H1 (cell line): ENCODE measurements around the gene OR10T2. TPM values are rescaled to one million over a fixed set of nuclear protein-coding genes. Genes with fewer than 3 reads are reported as not detected.

Source experiments
- EGR1 ChIP-seq: IDR thresholded peaks from 2 replicates; pipeline ENCODE4 v1.6.1; 2011; ENCODE audit warnings: low read depth, low read length, borderline replicate concordance
- POU5F1 ChIP-seq: IDR thresholded peaks from 2 replicates; pipeline ENCODE4 v1.6.1; 2011; ENCODE audit warnings: low read depth, mild to moderate bottlenecking, low read length, moderate library complexity
- RAD21 ChIP-seq, 2 experiments: IDR thresholded peaks in 1 of 2; conservative IDR thresholded peaks in 1 of 2; 2 replicates each; pipeline ENCODE4 v1.6.1; 2011; ENCODE audit warnings: low read depth in 2 of 2, low read length in 2 of 2, improper control_type of control experiment in 1 of 2, inconsistent platforms in 1 of 2, mild to moderate bottlenecking in 1 of 2, moderate library complexity in 1 of 2
- RNF2 ChIP-seq: fragments of 200-900, 300-1000 bp; sonication (generic); IDR thresholded peaks from 2 replicates; pipeline ENCODE4 v1.7.1; 2016; ENCODE audit warnings: borderline replicate concordance, low read depth, mild to moderate bottlenecking, antibody characterized with exemption, low read length; ENCODE audit not compliant: poor library complexity, severe bottlenecking; ENCODE audit errors: missing control alignments
- RXRA ChIP-seq: IDR thresholded peaks from 2 replicates; pipeline ENCODE4 v1.6.1; 2011; ENCODE audit warnings: low read depth, mild to moderate bottlenecking, low read length, moderate library complexity; ENCODE audit not compliant: insufficient read depth
- SIX5 ChIP-seq: IDR thresholded peaks from 2 replicates; pipeline ENCODE4 v1.6.1; 2011; ENCODE audit warnings: mild to moderate bottlenecking, low read depth, low read length
- SP2 ChIP-seq: IDR thresholded peaks from 2 replicates; pipeline ENCODE4 v1.6.1; 2012; ENCODE audit warnings: mild to moderate bottlenecking, low read length, inconsistent platforms
- SRF ChIP-seq: IDR thresholded peaks from 2 replicates; pipeline ENCODE4 v1.6.1; 2011; ENCODE audit warnings: mild to moderate bottlenecking, low read depth, low read length, moderate library complexity
- polyA plus RNA-seq, 7 experiments: library from polyadenylated mRNA; depleted of rRNA in 3 of 7; stranded (reverse) in 5 of 7; unstranded in 2 of 7; fragments of >200 nt in 5 of 7; fragments of 200-250 nt in 2 of 7; gene quantifications; 1 replicate in 5 of 7; 2 replicates in 1 of 7; 4 replicates in 1 of 7; pipeline versions ENCODE4 v1.2.1 to v1.2.3, GENCODE V29; 2011 to 2013; ENCODE audit warnings: missing spikeins in 2 of 7, mixed read lengths in 2 of 7
- total RNA-seq: library from RNA; stranded (reverse); fragmentation: NEBNext Ultra II Directional; extraction: Animal tissue kit (Norgen Biotek cat#: 25700); gene quantifications from 2 replicates; pipeline ENCODE4 v1.2.1, GENCODE V29; 2021
- TF ChIP-seq, protein P1 (sequence below): fragments of 300-600 bp; sonication (generic); IDR thresholded peaks from 2 replicates; pipeline ENCODE4 v1.7.1; 2012; ENCODE audit warnings: low read length, moderate library complexity, mild to moderate bottlenecking, inconsistent platforms; ENCODE audit not compliant: insufficient replicate concordance
- TF ChIP-seq, protein P2 (sequence below): IDR thresholded peaks from 2 replicates; pipeline ENCODE4 v1.6.1; 2011; ENCODE audit warnings: low read length, improper control_type of control experiment

Gene OR10T2
- total and polyA plus RNA-seq, 2 of the 8 experiments (the other 6 are each of a cell fraction or from before 2014, with no cell fraction given): not detected

DNA sequence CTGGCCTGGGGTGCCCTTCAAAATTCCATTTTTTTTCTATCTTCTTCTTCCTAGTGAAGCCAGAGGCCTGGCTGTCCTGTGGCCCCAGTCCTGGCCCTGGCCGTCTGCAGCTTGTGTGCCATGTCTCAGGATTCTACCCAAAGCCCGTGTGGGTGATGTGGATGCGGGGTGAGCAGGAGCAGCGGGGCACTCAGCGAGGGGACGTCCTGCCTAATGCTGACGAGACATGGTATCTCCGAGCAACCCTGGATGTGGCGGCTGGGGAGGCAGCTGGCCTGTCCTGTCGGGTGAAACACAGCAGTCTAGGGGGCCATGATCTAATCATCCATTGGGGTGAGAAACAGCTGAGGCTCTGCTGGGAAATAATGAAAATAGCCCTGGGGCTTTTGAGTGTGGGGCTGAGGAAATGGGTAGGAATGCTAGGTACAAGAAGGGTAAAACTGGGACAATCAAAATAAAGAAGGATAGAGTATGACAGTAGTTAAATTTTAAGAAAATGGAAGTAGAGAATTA, 43.4 kb downstream of the OR10T2 start (continued):
- TF ChIP-seq, protein P1, sequence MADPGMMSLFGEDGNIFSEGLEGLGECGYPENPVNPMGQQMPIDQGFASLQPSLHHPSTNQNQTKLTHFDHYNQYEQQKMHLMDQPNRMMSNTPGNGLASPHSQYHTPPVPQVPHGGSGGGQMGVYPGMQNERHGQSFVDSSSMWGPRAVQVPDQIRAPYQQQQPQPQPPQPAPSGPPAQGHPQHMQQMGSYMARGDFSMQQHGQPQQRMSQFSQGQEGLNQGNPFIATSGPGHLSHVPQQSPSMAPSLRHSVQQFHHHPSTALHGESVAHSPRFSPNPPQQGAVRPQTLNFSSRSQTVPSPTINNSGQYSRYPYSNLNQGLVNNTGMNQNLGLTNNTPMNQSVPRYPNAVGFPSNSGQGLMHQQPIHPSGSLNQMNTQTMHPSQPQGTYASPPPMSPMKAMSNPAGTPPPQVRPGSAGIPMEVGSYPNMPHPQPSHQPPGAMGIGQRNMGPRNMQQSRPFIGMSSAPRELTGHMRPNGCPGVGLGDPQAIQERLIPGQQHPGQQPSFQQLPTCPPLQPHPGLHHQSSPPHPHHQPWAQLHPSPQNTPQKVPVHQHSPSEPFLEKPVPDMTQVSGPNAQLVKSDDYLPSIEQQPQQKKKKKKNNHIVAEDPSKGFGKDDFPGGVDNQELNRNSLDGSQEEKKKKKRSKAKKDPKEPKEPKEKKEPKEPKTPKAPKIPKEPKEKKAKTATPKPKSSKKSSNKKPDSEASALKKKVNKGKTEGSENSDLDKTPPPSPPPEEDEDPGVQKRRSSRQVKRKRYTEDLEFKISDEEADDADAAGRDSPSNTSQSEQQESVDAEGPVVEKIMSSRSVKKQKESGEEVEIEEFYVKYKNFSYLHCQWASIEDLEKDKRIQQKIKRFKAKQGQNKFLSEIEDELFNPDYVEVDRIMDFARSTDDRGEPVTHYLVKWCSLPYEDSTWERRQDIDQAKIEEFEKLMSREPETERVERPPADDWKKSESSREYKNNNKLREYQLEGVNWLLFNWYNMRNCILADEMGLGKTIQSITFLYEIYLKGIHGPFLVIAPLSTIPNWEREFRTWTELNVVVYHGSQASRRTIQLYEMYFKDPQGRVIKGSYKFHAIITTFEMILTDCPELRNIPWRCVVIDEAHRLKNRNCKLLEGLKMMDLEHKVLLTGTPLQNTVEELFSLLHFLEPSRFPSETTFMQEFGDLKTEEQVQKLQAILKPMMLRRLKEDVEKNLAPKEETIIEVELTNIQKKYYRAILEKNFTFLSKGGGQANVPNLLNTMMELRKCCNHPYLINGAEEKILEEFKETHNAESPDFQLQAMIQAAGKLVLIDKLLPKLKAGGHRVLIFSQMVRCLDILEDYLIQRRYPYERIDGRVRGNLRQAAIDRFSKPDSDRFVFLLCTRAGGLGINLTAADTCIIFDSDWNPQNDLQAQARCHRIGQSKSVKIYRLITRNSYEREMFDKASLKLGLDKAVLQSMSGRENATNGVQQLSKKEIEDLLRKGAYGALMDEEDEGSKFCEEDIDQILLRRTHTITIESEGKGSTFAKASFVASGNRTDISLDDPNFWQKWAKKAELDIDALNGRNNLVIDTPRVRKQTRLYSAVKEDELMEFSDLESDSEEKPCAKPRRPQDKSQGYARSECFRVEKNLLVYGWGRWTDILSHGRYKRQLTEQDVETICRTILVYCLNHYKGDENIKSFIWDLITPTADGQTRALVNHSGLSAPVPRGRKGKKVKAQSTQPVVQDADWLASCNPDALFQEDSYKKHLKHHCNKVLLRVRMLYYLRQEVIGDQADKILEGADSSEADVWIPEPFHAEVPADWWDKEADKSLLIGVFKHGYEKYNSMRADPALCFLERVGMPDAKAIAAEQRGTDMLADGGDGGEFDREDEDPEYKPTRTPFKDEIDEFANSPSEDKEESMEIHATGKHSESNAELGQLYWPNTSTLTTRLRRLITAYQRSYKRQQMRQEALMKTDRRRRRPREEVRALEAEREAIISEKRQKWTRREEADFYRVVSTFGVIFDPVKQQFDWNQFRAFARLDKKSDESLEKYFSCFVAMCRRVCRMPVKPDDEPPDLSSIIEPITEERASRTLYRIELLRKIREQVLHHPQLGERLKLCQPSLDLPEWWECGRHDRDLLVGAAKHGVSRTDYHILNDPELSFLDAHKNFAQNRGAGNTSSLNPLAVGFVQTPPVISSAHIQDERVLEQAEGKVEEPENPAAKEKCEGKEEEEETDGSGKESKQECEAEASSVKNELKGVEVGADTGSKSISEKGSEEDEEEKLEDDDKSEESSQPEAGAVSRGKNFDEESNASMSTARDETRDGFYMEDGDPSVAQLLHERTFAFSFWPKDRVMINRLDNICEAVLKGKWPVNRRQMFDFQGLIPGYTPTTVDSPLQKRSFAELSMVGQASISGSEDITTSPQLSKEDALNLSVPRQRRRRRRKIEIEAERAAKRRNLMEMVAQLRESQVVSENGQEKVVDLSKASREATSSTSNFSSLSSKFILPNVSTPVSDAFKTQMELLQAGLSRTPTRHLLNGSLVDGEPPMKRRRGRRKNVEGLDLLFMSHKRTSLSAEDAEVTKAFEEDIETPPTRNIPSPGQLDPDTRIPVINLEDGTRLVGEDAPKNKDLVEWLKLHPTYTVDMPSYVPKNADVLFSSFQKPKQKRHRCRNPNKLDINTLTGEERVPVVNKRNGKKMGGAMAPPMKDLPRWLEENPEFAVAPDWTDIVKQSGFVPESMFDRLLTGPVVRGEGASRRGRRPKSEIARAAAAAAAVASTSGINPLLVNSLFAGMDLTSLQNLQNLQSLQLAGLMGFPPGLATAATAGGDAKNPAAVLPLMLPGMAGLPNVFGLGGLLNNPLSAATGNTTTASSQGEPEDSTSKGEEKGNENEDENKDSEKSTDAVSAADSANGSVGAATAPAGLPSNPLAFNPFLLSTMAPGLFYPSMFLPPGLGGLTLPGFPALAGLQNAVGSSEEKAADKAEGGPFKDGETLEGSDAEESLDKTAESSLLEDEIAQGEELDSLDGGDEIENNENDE: no peak
- TF ChIP-seq SP2: no peak
- TF ChIP-seq SRF: no peak
- TF ChIP-seq, protein P2, sequence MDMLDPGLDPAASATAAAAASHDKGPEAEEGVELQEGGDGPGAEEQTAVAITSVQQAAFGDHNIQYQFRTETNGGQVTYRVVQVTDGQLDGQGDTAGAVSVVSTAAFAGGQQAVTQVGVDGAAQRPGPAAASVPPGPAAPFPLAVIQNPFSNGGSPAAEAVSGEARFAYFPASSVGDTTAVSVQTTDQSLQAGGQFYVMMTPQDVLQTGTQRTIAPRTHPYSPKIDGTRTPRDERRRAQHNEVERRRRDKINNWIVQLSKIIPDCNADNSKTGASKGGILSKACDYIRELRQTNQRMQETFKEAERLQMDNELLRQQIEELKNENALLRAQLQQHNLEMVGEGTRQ: no peak
- TF ChIP-seq RAD21 (IDR thresholded peaks at IDR 0.05 in 1 of 2, conservative IDR thresholded peaks at IDR 0.05 in 1 of 2; ENCODE audit: low read depth in 2 of 2, low read length in 2 of 2): no peak
- TF ChIP-seq POU5F1: no peak
- TF ChIP-seq EGR1: no peak
- TF ChIP-seq RXRA: no peak
- TF ChIP-seq RNF2: no peak
- no peak for TF ChIP-seq SIX5
